ENCODE results near the gene CARNS1. TPM values are rescaled to one million over a fixed set of nuclear protein-coding genes. Genes with fewer than 3 reads are reported as not detected.
"Not testable (repeated sequence)": the region's sequence is repeated elsewhere in the genome, so short reads cannot be mapped to it uniquely, and the experiment has no call there.

The CARNS1 gene
- total RNA-seq, 4 donors from 2014 or later: 0.30 to 1.5 (median 1.0) TPM

DNA sequence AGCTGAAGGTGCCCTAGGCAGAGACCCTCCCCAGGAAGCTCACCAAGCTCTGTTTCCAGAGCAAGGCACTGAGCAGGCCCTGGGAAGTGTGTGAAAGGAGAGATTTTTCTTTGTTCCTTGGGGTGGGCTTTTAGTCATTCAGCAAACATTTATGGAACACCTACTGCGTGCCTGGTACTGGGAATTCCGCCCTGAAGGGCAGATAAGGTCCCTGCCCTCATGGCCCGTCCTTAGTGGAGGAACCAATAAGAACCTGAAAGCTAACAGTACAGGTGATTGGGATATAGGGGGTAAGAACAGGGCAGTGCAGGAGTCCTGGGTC, 49.7 kb downstream of the CARNS1 start:
- H3K4me3 ChIP-seq (ENCODE audit: low read depth, poor library complexity, severe bottlenecking): no peak overlapping the region
- 41 to 43% methylated on average over 3 of the region's 3 CpGs for WGBS, 2 donors
- intact Hi-C loops (cut with DNase I; ENCODE audit: low total_unique reads): no loop called here
- no peak for TF ChIP-seq POLR2A (IDR thresholded peaks at IDR 0.05)
- TF ChIP-seq, protein P1, sequence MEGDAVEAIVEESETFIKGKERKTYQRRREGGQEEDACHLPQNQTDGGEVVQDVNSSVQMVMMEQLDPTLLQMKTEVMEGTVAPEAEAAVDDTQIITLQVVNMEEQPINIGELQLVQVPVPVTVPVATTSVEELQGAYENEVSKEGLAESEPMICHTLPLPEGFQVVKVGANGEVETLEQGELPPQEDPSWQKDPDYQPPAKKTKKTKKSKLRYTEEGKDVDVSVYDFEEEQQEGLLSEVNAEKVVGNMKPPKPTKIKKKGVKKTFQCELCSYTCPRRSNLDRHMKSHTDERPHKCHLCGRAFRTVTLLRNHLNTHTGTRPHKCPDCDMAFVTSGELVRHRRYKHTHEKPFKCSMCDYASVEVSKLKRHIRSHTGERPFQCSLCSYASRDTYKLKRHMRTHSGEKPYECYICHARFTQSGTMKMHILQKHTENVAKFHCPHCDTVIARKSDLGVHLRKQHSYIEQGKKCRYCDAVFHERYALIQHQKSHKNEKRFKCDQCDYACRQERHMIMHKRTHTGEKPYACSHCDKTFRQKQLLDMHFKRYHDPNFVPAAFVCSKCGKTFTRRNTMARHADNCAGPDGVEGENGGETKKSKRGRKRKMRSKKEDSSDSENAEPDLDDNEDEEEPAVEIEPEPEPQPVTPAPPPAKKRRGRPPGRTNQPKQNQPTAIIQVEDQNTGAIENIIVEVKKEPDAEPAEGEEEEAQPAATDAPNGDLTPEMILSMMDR (IDR thresholded peaks at IDR 0.05): no peak
- no peak for DNase-seq (ENCODE audit: low spot score in 2 of 2)

DNA sequence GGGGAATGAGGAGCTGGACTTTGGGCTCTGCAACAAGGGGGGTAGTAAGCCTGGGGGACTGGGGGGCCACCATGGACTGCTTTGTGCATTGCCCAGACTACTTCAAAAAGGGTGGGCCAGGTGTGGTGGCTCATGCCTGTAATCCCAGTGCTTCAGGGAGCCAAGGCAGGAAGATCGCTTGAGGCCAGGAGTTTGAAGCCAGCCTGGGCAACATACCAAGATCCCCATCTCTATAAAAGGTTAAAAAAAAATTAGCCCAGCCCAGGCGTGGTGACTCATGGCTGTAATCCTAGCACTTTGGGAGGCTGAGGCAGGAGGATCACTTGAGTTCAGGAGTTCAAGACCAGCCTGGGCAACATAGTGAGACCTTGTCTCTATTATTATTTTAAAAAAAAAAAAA, 50.1 kb downstream of the CARNS1 start:
- H3K4me3 ChIP-seq (ENCODE audit: low read depth, poor library complexity, severe bottlenecking); DNase-seq (ENCODE audit: low spot score in 2 of 2); intact Hi-C loops (cut with DNase I; ENCODE audit: low total_unique reads): not testable (repeated sequence)
- 38 to 40% methylated on average over 2 of the region's 2 CpGs for WGBS, 2 donors

DNA sequence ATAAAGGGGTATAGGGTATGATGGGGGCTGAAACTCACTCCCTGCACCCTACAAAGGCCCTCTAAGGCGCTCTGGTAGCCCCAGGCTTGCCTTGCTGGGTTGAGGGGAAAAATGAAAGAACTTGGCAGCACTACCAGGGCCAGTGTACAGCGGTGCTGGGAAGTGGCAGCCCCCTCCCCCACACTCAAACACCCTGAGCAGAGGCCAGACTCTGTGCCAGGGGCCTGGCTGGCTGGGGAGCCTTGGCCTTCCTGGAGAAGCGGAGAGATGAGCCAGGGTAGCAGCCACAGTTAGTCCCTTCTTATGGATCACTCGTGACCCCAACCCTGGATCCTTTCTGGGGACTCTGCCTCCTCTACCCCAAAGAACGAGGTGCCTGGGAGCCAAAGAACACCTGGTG, 50.9 kb downstream of the CARNS1 start:
- WGBS, 2 donors: 76 to 79% methylated on average over 4 to 5 of the region's 5 CpGs
- no peak for DNase-seq (ENCODE audit: low spot score in 2 of 2)
- no peak overlapping the region for H3K4me3 ChIP-seq (ENCODE audit: low read depth, poor library complexity, severe bottlenecking)
- intact Hi-C loops (cut with DNase I; ENCODE audit: low total_unique reads): no loop called here
- TF ChIP-seq, protein P1 (IDR thresholded peaks at IDR 0.05): no peak
- TF ChIP-seq POLR2A (IDR thresholded peaks at IDR 0.05): no peak

DNA sequence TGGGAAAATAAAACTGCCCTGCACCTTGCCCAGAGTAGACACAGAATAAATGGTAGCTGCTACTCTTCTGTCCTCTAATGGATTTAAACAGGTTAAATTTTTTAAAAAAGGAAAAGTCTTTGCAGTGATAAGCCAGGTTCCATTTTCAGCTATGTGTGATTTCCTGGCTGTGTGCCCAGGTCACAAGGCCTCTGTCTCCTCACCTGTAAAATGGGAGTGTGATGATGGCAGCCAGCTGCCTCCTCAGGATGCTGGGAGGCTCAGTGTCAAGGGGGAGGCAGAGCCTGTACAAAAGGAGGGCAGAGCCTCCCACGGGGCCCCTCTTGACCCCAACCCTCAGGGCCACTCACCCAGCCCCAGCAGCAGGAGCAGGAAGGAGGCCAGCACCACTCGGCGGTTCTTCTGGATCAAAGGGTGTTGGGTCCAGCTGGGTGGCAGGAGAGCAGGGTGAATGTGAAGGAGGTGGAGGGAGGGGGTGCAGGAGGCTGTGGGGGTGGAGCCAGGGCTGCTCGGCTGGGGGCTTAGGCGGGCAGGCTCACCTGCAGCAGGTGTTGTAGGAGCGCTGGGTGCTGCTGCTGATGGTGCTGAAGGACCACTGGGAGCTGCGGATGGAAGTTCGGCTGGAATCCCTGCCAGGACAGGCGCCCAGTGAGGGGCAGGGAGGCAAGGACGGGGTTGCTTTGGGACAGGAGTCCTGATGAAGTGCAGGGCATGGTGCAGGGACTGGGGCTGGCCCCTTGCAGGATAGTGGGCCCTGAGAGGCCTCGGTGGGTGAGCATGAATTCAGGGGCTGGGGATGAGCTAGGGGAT, 51.7 kb downstream of the CARNS1 start:
- H3K4me3 ChIP-seq (ENCODE audit: low read depth, poor library complexity, severe bottlenecking): no peak overlapping the region
- intact Hi-C loops (cut with DNase I; ENCODE audit: low total_unique reads): no loop called here
- no peak for TF ChIP-seq POLR2A (IDR thresholded peaks at IDR 0.05)
- TF ChIP-seq, protein P1 (IDR thresholded peaks at IDR 0.05): no peak
- DNase-seq (ENCODE audit: low spot score in 2 of 2): no peak
- 49 to 68% methylated on average over 11 of the region's 11 CpGs for WGBS, 2 donors

DNA sequence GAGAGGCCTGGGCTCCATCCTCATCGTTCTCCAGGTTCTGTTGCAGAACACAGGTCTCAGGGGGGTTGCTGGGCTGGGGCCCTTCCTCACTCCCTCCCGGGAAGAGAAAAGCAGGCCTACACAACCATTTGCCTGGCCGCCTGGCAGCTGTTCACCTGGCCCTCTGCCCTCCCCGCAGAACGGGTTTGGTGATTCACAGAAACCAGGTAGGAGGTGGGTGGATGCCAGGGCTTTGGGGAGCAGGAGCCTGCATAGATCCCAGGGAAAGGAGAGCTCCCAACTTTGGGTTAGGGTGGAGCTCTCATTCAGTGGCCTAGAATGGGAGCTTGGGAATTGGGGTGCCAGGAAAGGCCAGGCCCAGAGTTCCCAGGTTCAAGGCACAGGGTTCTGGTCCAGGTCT, 52.6 kb downstream of the CARNS1 start:
- 8 to 17% methylated on average over 5 of the region's 5 CpGs for WGBS, 2 donors
- DNase-seq (ENCODE audit: low spot score in 2 of 2): peak; percentile 86 to 95
- intact Hi-C loops (cut with DNase I; ENCODE audit: low total_unique reads): no loop called here
- TF ChIP-seq POLR2A (IDR thresholded peaks at IDR 0.05): no peak
- TF ChIP-seq, protein P1 (IDR thresholded peaks at IDR 0.05): no peak
- peak overlapping the region; percentile 76 for H3K4me3 ChIP-seq (ENCODE audit: low read depth, poor library complexity, severe bottlenecking)

DNA sequence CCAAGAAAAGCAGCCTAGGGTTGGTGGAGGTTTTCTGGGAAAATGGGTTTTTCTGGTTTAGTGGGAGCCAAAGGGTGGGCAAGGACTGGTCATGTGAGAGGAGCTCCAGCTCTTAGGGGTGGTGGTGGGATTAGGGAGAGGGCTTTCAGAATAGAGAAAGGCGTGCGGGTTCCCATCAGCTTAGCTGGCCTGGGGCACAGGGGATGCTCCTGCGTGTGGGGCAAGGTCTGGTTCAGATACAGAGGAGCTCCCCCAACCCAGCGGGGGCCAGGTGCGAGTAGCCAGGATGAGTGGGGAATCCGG, 52.9 kb downstream of the CARNS1 start:
- H3K4me3 ChIP-seq (ENCODE audit: low read depth, poor library complexity, severe bottlenecking): peak overlapping the region; percentile 76
- intact Hi-C loops (cut with DNase I; ENCODE audit: low total_unique reads): no loop called here
- 0% methylated on average over 6 of the region's 6 CpGs for WGBS, 2 donors
- TF ChIP-seq, protein P1 (IDR thresholded peaks at IDR 0.05): no peak
- DNase-seq (ENCODE audit: low spot score in 2 of 2): no peak
